Smooth muscle cell of trachea (primary cell): ENCODE measurements around the gene FAM98A. TPM values are rescaled to one million over a fixed set of nuclear protein-coding genes. Genes with fewer than 3 reads are reported as not detected.

Experiments
- total RNA-seq: library from RNA; depleted of rRNA; stranded (reverse); fragments of >200 nt; gene quantifications from 2 replicates; pipeline ENCODE4 v1.2.1, GENCODE V29; 2014

FAM98A gene
- 54.9 and 60.4 TPM in 2 replicates for total RNA-seq

DNA sequence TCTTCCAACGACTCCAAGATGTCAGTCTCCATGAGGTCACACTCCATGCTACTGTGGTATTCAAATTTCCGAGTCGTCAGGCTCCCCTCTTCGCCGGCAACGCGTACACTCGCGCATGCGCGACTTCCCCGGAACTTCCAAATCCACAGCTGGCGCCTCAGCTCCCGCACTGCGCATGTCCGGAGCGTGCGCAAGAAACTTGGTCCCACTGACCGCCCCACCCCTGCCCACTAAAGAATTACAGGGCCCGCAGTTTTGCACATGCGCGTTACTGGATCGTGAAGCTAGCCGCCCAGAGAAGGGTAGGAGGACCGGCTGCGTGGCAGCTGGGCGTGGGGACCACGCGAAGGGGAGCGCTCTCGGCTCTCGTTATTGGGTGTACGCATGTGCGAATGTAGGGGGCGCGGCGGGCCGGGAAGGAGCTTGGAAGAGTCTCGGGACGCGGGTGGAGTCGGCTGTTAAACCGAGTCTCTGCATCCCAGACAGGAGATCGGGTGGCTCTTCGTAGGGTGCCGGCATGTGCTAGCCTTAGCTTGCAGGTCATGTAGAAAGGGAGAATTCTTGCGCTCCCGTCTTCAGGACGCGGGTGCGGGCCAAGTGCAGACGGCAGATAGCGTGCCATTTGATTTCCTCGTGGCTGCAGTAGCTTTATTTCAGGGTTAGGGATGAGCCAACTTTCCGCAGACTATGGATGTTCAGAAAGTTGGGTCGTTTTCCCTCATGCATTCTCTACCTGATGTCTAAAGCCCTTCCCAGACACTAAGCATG lies at the start of gene FAM98A:
TSS of gene FAM98A (minus strand) at position 125 of the 768 bp plus-strand sequence. CDS start at position 47, 78 bp downstream.

Other genes with a start within 250 kb of the FAM98A start
- gene RASGRP3, start 122.7 kb downstream of the FAM98A start, total RNA-seq = 1.3 and 1.5 TPM in 2 replicates